GM12878 (cell line): ENCODE data around the gene UTS2R. TPM values are rescaled to one million over a fixed set of nuclear protein-coding genes. Genes with fewer than 3 reads are reported as not detected.

Experiments
- CEBPB ChIP-seq, 2 experiments: fragments of 150-350 bp in 1 of 2; IDR thresholded peaks; 2 replicates each; pipeline ENCODE4 v1.6.1; 2012 to 2014; ENCODE audit warnings: low read depth in 2 of 2, low read length in 2 of 2, borderline replicate concordance in 1 of 2, inconsistent platforms in 1 of 2
- CEBPZ ChIP-seq: fragments of 150-350 bp; IDR thresholded peaks from 2 replicates; pipeline ENCODE4 v1.6.1; 2016; ENCODE audit warnings: low read depth, low read length
- CUX1 ChIP-seq: IDR thresholded peaks from 2 replicates; pipeline ENCODE4 v1.6.1; 2012; ENCODE audit warnings: improper control_type of control experiment, low read depth, low read length; ENCODE audit not compliant: insufficient replicate concordance
- IKZF1 ChIP-seq: fragments of 450-650 bp; conservative IDR thresholded peaks from 2 replicates; pipeline ENCODE4 v1.6.1; 2017; ENCODE audit warnings: antibody characterized with exemption, mild to moderate bottlenecking
- MAX ChIP-seq: IDR thresholded peaks from 2 replicates; pipeline ENCODE4 v1.6.1; 2012; ENCODE audit warnings: low read depth, low read length, improper control_type of control experiment
- NFIC ChIP-seq: IDR thresholded peaks from 2 replicates; pipeline ENCODE4 v1.6.1; 2012; ENCODE audit warnings: low read depth, mild to moderate bottlenecking, inconsistent platforms, low read length, moderate library complexity
- NKRF ChIP-seq: fragments of 450-650 bp; conservative IDR thresholded peaks from 2 replicates; pipeline ENCODE4 v1.6.1; 2017; ENCODE audit warnings: mild to moderate bottlenecking, moderate library complexity
- NR2C2 ChIP-seq: IDR thresholded peaks from 2 replicates; pipeline ENCODE4 v1.6.1; 2011; ENCODE audit warnings: borderline replicate concordance, low read depth; ENCODE audit not compliant: control insufficient read depth, insufficient read length
- NRF1 ChIP-seq: conservative IDR thresholded peaks from 2 replicates; pipeline ENCODE4 v1.6.1; 2011; ENCODE audit warnings: mild to moderate bottlenecking, low read depth, low read length, improper control_type of control experiment
- POLR2AphosphoS5 ChIP-seq: IDR thresholded peaks from 2 replicates; pipeline ENCODE4 v1.6.1; 2011; ENCODE audit warnings: mild to moderate bottlenecking, low read length, inconsistent platforms
- YBX1 ChIP-seq: fragments of 450-650 bp; IDR thresholded peaks from 2 replicates; pipeline ENCODE4 v1.6.1; 2016; ENCODE audit warnings: antibody characterized with exemption
- ZBTB33 ChIP-seq: fragments of 450-650 bp; IDR thresholded peaks from 2 replicates; pipeline ENCODE4 v1.6.1; 2017; ENCODE audit warnings: mild to moderate bottlenecking
- ZNF622 ChIP-seq: fragments of 450-650 bp; IDR thresholded peaks from 2 replicates; pipeline ENCODE4 v1.6.1; 2017; ENCODE audit warnings: mild to moderate bottlenecking, inconsistent platforms
- polyA plus RNA-seq, 11 experiments: library from polyadenylated mRNA; depleted of rRNA in 4 of 11; unstranded in 6 of 11; stranded (reverse) in 5 of 11; fragments of >200 nt; fragmentation: Nextera tagmentation in 4 of 11; fragmentation: Illumina TruSeq in 1 of 11; extraction: Ambion mirVana in 4 of 11; extraction: Trizol in 1 of 11; gene quantifications; 1 replicate in 1 of 11; 2 replicates in 10 of 11; pipeline versions ENCODE4 v1.2.1 to v1.2.3, GENCODE V29; 2011 to 2016; ENCODE audit warnings: inconsistent platforms in 2 of 11, missing spikeins in 2 of 11, low read depth in 1 of 11
- total RNA-seq, 4 experiments: library from RNA; depleted of rRNA in 3 of 4; stranded (reverse); fragments of >200 nt in 3 of 4; fragmentation: Illumina TruSeq in 1 of 4; extraction: Trizol in 1 of 4; gene quantifications; 2 replicates each; pipeline versions ENCODE4 v1.2.1 to v1.2.3, GENCODE V29; 2013 to 2021

Gene UTS2R
- total and polyA plus RNA-seq, 10 of the 15 experiments (the other 5 are each of a cell fraction or from before 2014, with no cell fraction given) = 0.04 to 0.36 (median 0.11) TPM; not detected in 6

- peak; percentile 95 for TF ChIP-seq NKRF
- no peak for TF ChIP-seq ZBTB33
- TF ChIP-seq CEBPZ = peak; percentile 55; the same call in 1 of the 2 replicates
- TF ChIP-seq NFIC = no peak
- TF ChIP-seq NRF1 = peak; percentile 18; the same call in 1 of the 2 replicates
- peak; percentile 89 for TF ChIP-seq MAX
- peak; percentile 97 for TF ChIP-seq IKZF1
- TF ChIP-seq CEBPB (IDR thresholded peaks at IDR 0.05; ENCODE audit: borderline replicate concordance in 1 of 2, low read depth in 2 of 2, low read length in 2 of 2) = no peak
- TF ChIP-seq YBX1 = no peak
- TF ChIP-seq CUX1 = peak; percentile 97
- peak; percentile 95 for TF ChIP-seq NR2C2
- peak; percentile 58; the same call in 1 of the 2 replicates for TF ChIP-seq POLR2AphosphoS5
- TF ChIP-seq ZNF622 = no peak
These were observed 46.7 kb downstream of the UTS2R start, which contains the start of the genes HEXD and OGFOD3 (continued) for GRCh38 chr17:82418001-82418986.
